Activated naive CD4-positive, alpha-beta T cell treated with anti-CD3 and anti-CD28 coated beads, Interleukin-2, amount 50 U/mL, for 24 hours (primary cell): ENCODE measurements around the gene SLCO2B1.
A peak's percentile ranks its signal among the peaks of the same experiment; 100 is the strongest.

Experiments
- H3K27ac Mint-ChIP-seq: one replicate; pipeline ENCODE4 v1.8.0; 2021; ENCODE audit warnings: mild to moderate bottlenecking, mixed read lengths
- H3K27me3 Mint-ChIP-seq: one replicate; pipeline ENCODE4 v1.8.0; 2021; ENCODE audit warnings: mixed read lengths
- H3K36me3 Mint-ChIP-seq: one replicate; pipeline ENCODE4 v1.8.0; 2021; ENCODE audit warnings: mixed read lengths
- H3K4me1 Mint-ChIP-seq: one replicate; pipeline ENCODE4 v1.8.0; 2021; ENCODE audit warnings: mixed read lengths
- H3K4me3 Mint-ChIP-seq: one replicate; pipeline ENCODE4 v1.8.0; 2021; ENCODE audit warnings: mild to moderate bottlenecking, mixed read lengths
- H3K9me3 Mint-ChIP-seq: one replicate; pipeline ENCODE4 v1.8.0; 2021; ENCODE audit warnings: mixed read lengths

The SLCO2B1 gene

GRCh38 chr11:75239531-75240290 lies 88.8 kb downstream of the SLCO2B1 start:
- H3K27me3 Mint-ChIP-seq: peaks cover 19% of the 10 kb centered on the region
- no peaks in the 10 kb centered on the region for H3K36me3 Mint-ChIP-seq
- H3K4me3 Mint-ChIP-seq: peak overlapping the region; percentile 80
- no peaks in the 10 kb centered on the region for H3K9me3 Mint-ChIP-seq
- H3K27ac Mint-ChIP-seq: no peak overlapping the region
- H3K4me1 Mint-ChIP-seq: peaks cover 14% of the 10 kb centered on the region

GRCh38 chr11:75240311-75241035 lies 89.6 kb downstream of the SLCO2B1 start, which contains the start of gene TPBGL:
Gene TPBGL (plus strand): TSS chr11:75240774. CDS start chr11:75241050, 276 bp downstream.
- peaks cover 14% of the 10 kb centered on the region for H3K4me1 Mint-ChIP-seq
- H3K27ac Mint-ChIP-seq: no peak within 1 kb of the TSS

GRCh38 chr11:75241036-75241905 lies 90.4 kb downstream of the SLCO2B1 start:
- peaks cover 14% of the 10 kb centered on the region for H3K4me1 Mint-ChIP-seq
- H3K9me3 Mint-ChIP-seq: no peaks in the 10 kb centered on the region
- H3K36me3 Mint-ChIP-seq: no peaks in the 10 kb centered on the region
- peak overlapping the region; percentile 80 for H3K4me3 Mint-ChIP-seq
- peaks cover 17% of the 10 kb centered on the region for H3K27me3 Mint-ChIP-seq
- H3K27ac Mint-ChIP-seq: no peak overlapping the region

More at GRCh38 chr11:75240311-75241035, 89.6 kb downstream of the SLCO2B1 start, which contains the start of gene TPBGL:
- Mint-ChIP-seq H3K9me3 (no peaks in the 10 kb centered on the region), H3K27me3 (peaks cover 19% of the 10 kb centered on the region), H3K4me3 (peak within 1 kb of the TSS; percentile 80), H3K36me3 (no peaks in the 10 kb centered on the region)

- Mint-ChIP-seq H3K27ac (peak overlapping the region; percentile 46), H3K36me3 (no peaks in the 10 kb centered on the region), H3K9me3 (no peaks in the 10 kb centered on the region), H3K27me3 (peaks cover 17% of the 10 kb centered on the region), H3K4me1 (peaks cover 14% of the 10 kb centered on the region), H3K4me3 (peak overlapping the region; percentile 81)
Measured at GRCh38 chr11:75241906-75242644, 91.2 kb downstream of the SLCO2B1 start.

GRCh38 chr11:75242722-75243600 lies 92.1 kb downstream of the SLCO2B1 start:
- Mint-ChIP-seq H3K36me3 (no peaks in the 10 kb centered on the region), H3K27ac (no peak overlapping the region), H3K27me3 (peaks cover 17% of the 10 kb centered on the region)

GRCh38 chr11:75244052-75244814 lies 93.3 kb downstream of the SLCO2B1 start:
- H3K9me3 Mint-ChIP-seq: no peaks in the 10 kb centered on the region
- H3K4me3 Mint-ChIP-seq: no peak overlapping the region
- H3K27me3 Mint-ChIP-seq: peaks cover 16% of the 10 kb centered on the region
- H3K4me1 Mint-ChIP-seq: peaks cover 19% of the 10 kb centered on the region
- H3K27ac Mint-ChIP-seq: no peak overlapping the region
- no peaks in the 10 kb centered on the region for H3K36me3 Mint-ChIP-seq

More at GRCh38 chr11:75242722-75243600, 92.1 kb downstream of the SLCO2B1 start:
- no peaks in the 10 kb centered on the region for H3K9me3 Mint-ChIP-seq
- H3K4me1 Mint-ChIP-seq: peaks cover 14% of the 10 kb centered on the region
- H3K4me3 Mint-ChIP-seq: peak overlapping the region; percentile 81

- H3K27ac Mint-ChIP-seq: no peak overlapping the region
- peaks cover 12% of the 10 kb centered on the region for H3K27me3 Mint-ChIP-seq
- H3K9me3 Mint-ChIP-seq: no peaks in the 10 kb centered on the region
- no peaks in the 10 kb centered on the region for H3K36me3 Mint-ChIP-seq
- peaks cover 16% of the 10 kb centered on the region for H3K4me1 Mint-ChIP-seq
- H3K4me3 Mint-ChIP-seq: no peak overlapping the region
Measured at GRCh38 chr11:75245356-75246005, 94.6 kb downstream of the SLCO2B1 start.

- Mint-ChIP-seq H3K4me3 (no peak overlapping the region), H3K27me3 (peaks cover 12% of the 10 kb centered on the region), H3K36me3 (no peaks in the 10 kb centered on the region), H3K9me3 (no peaks in the 10 kb centered on the region), H3K4me1 (peaks cover 16% of the 10 kb centered on the region), H3K27ac (no peak overlapping the region)
Measured at GRCh38 chr11:75246006-75246670, 95.2 kb downstream of the SLCO2B1 start.

GRCh38 chr11:75246671-75247350 lies 95.9 kb downstream of the SLCO2B1 start:
- H3K27ac Mint-ChIP-seq: no peak overlapping the region
- H3K4me3 Mint-ChIP-seq: no peak overlapping the region
- H3K9me3 Mint-ChIP-seq: no peaks in the 10 kb centered on the region
- peaks cover 12% of the 10 kb centered on the region for H3K27me3 Mint-ChIP-seq
- H3K36me3 Mint-ChIP-seq: no peaks in the 10 kb centered on the region
- H3K4me1 Mint-ChIP-seq: peaks cover 16% of the 10 kb centered on the region

- no peak overlapping the region for H3K27ac Mint-ChIP-seq
- no peaks in the 10 kb centered on the region for H3K36me3 Mint-ChIP-seq
- H3K4me3 Mint-ChIP-seq: no peak overlapping the region
- peaks cover 2% of the 10 kb centered on the region for H3K27me3 Mint-ChIP-seq
- H3K9me3 Mint-ChIP-seq: no peaks in the 10 kb centered on the region
- H3K4me1 Mint-ChIP-seq: peaks cover 5% of the 10 kb centered on the region
Measured at GRCh38 chr11:75248924-75249256, 98.0 kb downstream of the SLCO2B1 start.

- no peaks in the 10 kb centered on the region for H3K9me3 Mint-ChIP-seq
- H3K36me3 Mint-ChIP-seq: no peaks in the 10 kb centered on the region
- peaks cover 5% of the 10 kb centered on the region for H3K4me1 Mint-ChIP-seq
- no peak overlapping the region for H3K27ac Mint-ChIP-seq
- no peaks in the 10 kb centered on the region for H3K27me3 Mint-ChIP-seq
- H3K4me3 Mint-ChIP-seq: no peak overlapping the region
Measured at GRCh38 chr11:75249704-75250103, 98.8 kb downstream of the SLCO2B1 start.

GRCh38 chr11:75254326-75254725 lies 103.4 kb downstream of the SLCO2B1 start:
- Mint-ChIP-seq H3K9me3 (no peaks in the 10 kb centered on the region), H3K27me3 (no peaks in the 10 kb centered on the region), H3K4me3 (no peak overlapping the region), H3K27ac (no peak overlapping the region), H3K36me3 (no peaks in the 10 kb centered on the region), H3K4me1 (peaks cover 10% of the 10 kb centered on the region)
